Ectodermal cell (in vitro differentiated cells): ENCODE results near the gene ALG12.

ENCODE experiments used
- H3K27ac ChIP-seq: 2 replicates; pipeline ENCODE4 v1.7.0; 2013; ENCODE audit warnings: mild to moderate bottlenecking, low read depth, low read length; ENCODE audit not compliant: insufficient read depth, poor library complexity, severe bottlenecking
- H3K27me3 ChIP-seq: 2 replicates; pipeline ENCODE4 v1.7.0; 2013; ENCODE audit warnings: mild to moderate bottlenecking, low read length; ENCODE audit not compliant: insufficient read depth, control insufficient read depth, poor library complexity, severe bottlenecking
- H3K36me3 ChIP-seq: one replicate; pipeline ENCODE4 v1.7.0; 2013; ENCODE audit warnings: low read length; ENCODE audit not compliant: control insufficient read depth, insufficient read depth
- H3K4me1 ChIP-seq: one replicate; pipeline ENCODE4 v1.7.0; 2013; ENCODE audit warnings: low read length; ENCODE audit not compliant: control insufficient read depth, insufficient read depth
- H3K4me3 ChIP-seq: 2 replicates; pipeline ENCODE4 v1.7.0; 2013; ENCODE audit warnings: low read depth, low read length, control low read depth; ENCODE audit not compliant: insufficient read depth
- H3K9me3 ChIP-seq: 2 replicates; pipeline ENCODE4 v1.7.0; 2013; ENCODE audit warnings: mild to moderate bottlenecking, low read length, moderate library complexity; ENCODE audit not compliant: control insufficient read depth
- WGBS, 2 experiments: methylation state at CpG; one replicate each; pipeline ENCODE4 v1.1.7; 2013; ENCODE audit warnings: missing lambda C conversion rate in 2 of 2; 5-methylcytosine and 5-hydroxymethylcytosine counted together

The ALG12 gene

DNA sequence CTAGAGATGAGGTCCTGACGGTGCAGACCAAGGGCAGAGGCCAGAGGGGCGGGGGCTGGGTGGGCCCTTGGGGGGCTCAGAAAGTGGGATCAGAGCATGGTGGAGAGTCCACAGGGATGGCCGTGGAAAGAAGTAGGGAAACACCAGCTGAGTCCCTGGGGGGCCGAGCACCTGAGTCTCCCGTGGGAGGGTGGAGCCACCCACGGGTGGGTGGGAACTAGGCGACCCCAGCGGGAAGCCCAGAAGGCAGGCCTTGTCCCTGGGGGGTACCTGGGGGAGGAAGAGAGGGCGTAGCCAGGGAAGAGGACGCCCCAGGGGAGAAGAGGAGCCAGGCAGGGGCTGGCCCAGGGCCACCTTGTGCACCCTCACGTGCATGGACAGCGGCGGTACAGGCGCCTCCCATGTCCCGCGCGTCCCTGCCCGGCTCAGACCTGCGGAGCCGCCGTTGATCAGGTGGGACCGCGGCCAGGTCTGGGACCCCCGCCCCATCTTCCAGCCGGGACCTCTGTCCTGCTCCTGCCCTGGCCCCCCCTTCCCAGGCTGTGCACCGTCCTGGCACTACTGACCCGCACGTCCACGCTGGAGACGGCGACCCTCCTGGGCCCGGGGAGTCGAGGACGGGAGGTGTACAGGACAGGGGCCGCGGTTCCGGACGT lies 10.4 kb upstream of the ALG12 start:
- no peaks in the 10 kb centered on the region for H3K4me1 ChIP-seq
- H3K4me3 ChIP-seq: no peak overlapping the region
- no peaks in the 10 kb centered on the region for H3K9me3 ChIP-seq
- peaks cover 22% of the 10 kb centered on the region for H3K27me3 ChIP-seq
- no peak overlapping the region for H3K27ac ChIP-seq
- 78 to 80% methylated on average over 38 of the region's 38 CpGs for WGBS, 2 experiments
- no peaks in the 10 kb centered on the region for H3K36me3 ChIP-seq

- Histone ChIP-seq H3K27me3 (peaks cover 22% of the 10 kb centered on the region), H3K36me3 (no peaks in the 10 kb centered on the region), H3K4me3 (no peak overlapping the region), H3K27ac (no peak overlapping the region), H3K9me3 (no peaks in the 10 kb centered on the region), H3K4me1 (no peaks in the 10 kb centered on the region)
- WGBS, 2 experiments: 89% methylated on average over 8 of the region's 8 CpGs
Measured at GRCh38 chr22:49928185-49928495, 9.9 kb upstream of the ALG12 start.

GRCh38 chr22:49927483-49928184 lies 9.4 kb upstream of the ALG12 start:
- 91 to 92% methylated on average over 26 of the region's 26 CpGs for WGBS, 2 experiments
- Histone ChIP-seq H3K27me3 (peaks cover 22% of the 10 kb centered on the region), H3K36me3 (no peaks in the 10 kb centered on the region), H3K27ac (no peak overlapping the region), H3K9me3 (no peaks in the 10 kb centered on the region), H3K4me1 (no peaks in the 10 kb centered on the region), H3K4me3 (no peak overlapping the region)

DNA sequence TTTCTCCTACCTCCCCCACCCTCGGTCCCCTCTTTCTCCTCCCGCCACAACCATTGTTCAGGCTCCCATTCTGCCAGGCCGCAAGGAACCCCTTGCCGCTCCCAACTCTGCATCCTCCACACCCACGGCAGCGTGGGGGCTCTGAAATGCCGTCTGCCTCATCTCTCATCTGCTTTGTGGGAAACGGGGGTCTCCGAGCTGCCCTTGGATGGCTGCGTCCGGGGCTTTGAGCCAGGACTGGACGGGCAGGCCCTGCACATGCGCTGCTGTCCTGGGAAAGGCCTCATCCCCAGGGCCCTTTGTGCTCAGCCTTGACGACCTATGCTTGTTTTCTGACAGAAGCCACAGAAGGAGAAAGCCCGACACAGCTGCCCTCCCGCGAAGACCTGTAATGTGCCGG lies 8.7 kb upstream of the ALG12 start:
- Histone ChIP-seq H3K4me1 (no peaks in the 10 kb centered on the region), H3K4me3 (no peak overlapping the region), H3K9me3 (no peaks in the 10 kb centered on the region), H3K36me3 (no peaks in the 10 kb centered on the region), H3K27me3 (peaks cover 22% of the 10 kb centered on the region), H3K27ac (peak overlapping the region; percentile 26)
- WGBS, 2 experiments: 79 to 81% methylated on average over 18 of the region's 18 CpGs

- Histone ChIP-seq H3K27me3 (peaks cover 18% of the 10 kb centered on the region), H3K36me3 (no peaks in the 10 kb centered on the region), H3K4me1 (no peaks in the 10 kb centered on the region), H3K27ac (no peak overlapping the region), H3K9me3 (no peaks in the 10 kb centered on the region), H3K4me3 (no peak overlapping the region)
- WGBS, 2 experiments: 94 to 96% methylated on average over 24 of the region's 24 CpGs
Measured at GRCh38 chr22:49925525-49926128, 7.4 kb upstream of the ALG12 start.

- no peaks in the 10 kb centered on the region for H3K36me3 ChIP-seq
- peaks cover 6% of the 10 kb centered on the region for H3K27me3 ChIP-seq
- WGBS, 2 experiments: 91 to 92% methylated on average over 31 of the region's 31 CpGs
- H3K4me3 ChIP-seq: no peak overlapping the region
- H3K4me1 ChIP-seq: peaks cover 2% of the 10 kb centered on the region
- no peaks in the 10 kb centered on the region for H3K9me3 ChIP-seq
- no peak overlapping the region for H3K27ac ChIP-seq
Measured at GRCh38 chr22:49924113-49924833, 6.0 kb upstream of the ALG12 start.

GRCh38 chr22:49923445-49923844 lies 5.2 kb upstream of the ALG12 start:
- H3K27ac ChIP-seq: no peak overlapping the region
- no peak overlapping the region for H3K4me3 ChIP-seq
- peaks cover 4% of the 10 kb centered on the region for H3K4me1 ChIP-seq
- WGBS, 2 experiments: 80% methylated on average over 16 of the region's 16 CpGs
- H3K27me3 ChIP-seq: no peaks in the 10 kb centered on the region
- no peaks in the 10 kb centered on the region for H3K36me3 ChIP-seq
- no peaks in the 10 kb centered on the region for H3K9me3 ChIP-seq

DNA sequence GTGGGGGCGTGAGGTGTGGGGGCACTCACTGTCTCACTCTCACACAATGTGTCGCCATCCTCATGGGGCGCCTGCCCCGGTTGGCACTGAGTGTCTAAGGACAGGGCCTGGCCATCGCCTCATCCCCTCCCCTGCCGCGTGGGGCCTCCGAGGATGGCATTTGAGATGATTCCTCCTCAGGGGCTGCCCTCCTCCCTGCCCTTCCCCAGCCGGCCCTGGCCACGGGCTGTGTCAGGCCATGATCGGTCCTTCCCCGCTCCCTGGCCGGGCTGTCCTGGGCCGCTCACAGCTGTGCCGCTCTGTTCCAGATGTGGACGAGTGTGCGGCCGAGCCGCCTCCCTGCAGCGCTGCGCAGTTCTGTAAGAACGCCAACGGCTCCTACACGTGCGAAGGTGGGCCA lies 4.7 kb upstream of the ALG12 start:
- Histone ChIP-seq H3K4me1 (peaks cover 4% of the 10 kb centered on the region), H3K27me3 (no peaks in the 10 kb centered on the region), H3K4me3 (no peak overlapping the region), H3K27ac (no peak overlapping the region), H3K36me3 (no peaks in the 10 kb centered on the region), H3K9me3 (no peaks in the 10 kb centered on the region)
- WGBS, 2 experiments: 93 to 95% methylated on average over 25 of the region's 25 CpGs

GRCh38 chr22:49922484-49922883 lies 4.2 kb upstream of the ALG12 start:
- no peaks in the 10 kb centered on the region for H3K27me3 ChIP-seq
- no peak overlapping the region for H3K27ac ChIP-seq
- no peak overlapping the region for H3K4me3 ChIP-seq
- peaks cover 4% of the 10 kb centered on the region for H3K4me1 ChIP-seq
- WGBS, 2 experiments: 94 to 97% methylated on average over 10 to 11 of the region's 22 CpGs
- H3K36me3 ChIP-seq: no peaks in the 10 kb centered on the region
- no peaks in the 10 kb centered on the region for H3K9me3 ChIP-seq
